GM10248 (cell line): ENCODE results near the gene MYO3A.

Experiments
- CTCF ChIA-PET: fragments of 300-600 bp; sonication (Branson Sonifier 250); formaldehyde crosslinking; extraction: SDS; loops from one replicate; lab custom pipeline; 2021; ENCODE audit warnings: antibody characterized with exemption; lab: Yijun Ruan, JAX
- POLR2A ChIA-PET: fragments of 350-650 bp; sonication (Branson Sonifier 250); formaldehyde crosslinking; extraction: SDS; loops from one replicate; lab custom pipeline; 2020; ENCODE audit warnings: antibody characterized with exemption; lab: Yijun Ruan, JAX
- DNase-seq: peaks from one replicate; pipeline ENCODE4 v3.0.0; 2012; ENCODE audit errors: extremely low spot score
- CTCF ChIP-seq: IDR thresholded peaks from 2 replicates; pipeline ENCODE4 v1.5.1; 2012; ENCODE audit warnings: mild to moderate bottlenecking, low read depth; ENCODE audit errors: extremely low read depth, missing control alignments, control extremely low read depth

Gene MYO3A

GRCh38 chr10:26199841-26200240 is 265.8 kb downstream of the MYO3A start:
- ChIA-PET CTCF (no interaction called here), POLR2A (no interaction called here)
- no peak for DNase-seq
- no peak for TF ChIP-seq CTCF

GRCh38 chr10:26205223-26205622 is 271.2 kb downstream of the MYO3A start:
- no peak for TF ChIP-seq CTCF
- ChIA-PET POLR2A (no interaction called here), CTCF (interaction anchor here (0.9 kb wide), 1 partner anchor 11 kb away, joined by 3 read pairs; no protein-coding TSS in a partner anchor)
- no peak for DNase-seq

DNA sequence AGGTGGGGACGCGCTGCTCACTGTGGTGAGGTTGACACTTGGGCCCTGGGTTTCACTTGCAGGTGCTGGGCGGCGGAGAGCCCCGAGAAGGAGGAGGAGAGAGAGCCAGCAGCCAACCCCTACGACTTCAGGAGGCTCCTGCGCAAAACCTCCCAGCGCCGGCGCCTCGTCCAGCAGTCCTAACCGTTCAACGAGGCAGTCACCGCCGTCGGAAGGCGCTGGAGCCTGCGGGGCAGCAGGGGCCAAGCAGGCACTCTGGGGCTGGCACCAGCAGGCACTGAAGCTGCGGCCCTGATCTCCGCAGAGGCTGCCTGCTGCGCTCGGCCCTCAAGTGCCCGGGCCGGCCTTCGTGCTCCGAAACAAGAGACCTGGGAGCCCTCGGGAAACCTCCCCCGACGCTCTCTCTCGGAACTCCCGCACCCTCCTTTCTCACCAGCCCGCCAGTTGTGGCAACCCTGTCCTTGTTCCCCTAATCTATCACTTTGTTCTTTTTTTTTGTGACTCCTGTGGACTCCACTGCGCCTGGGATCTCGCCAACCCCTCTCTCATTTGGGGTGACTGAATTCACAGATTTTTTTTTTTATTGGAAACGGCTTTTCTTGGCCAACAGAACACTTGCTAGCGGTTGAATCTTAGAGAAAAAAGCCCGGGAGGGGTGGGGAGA is 277.9 kb downstream of the MYO3A start:
- TF ChIP-seq CTCF: no peak
- ChIA-PET CTCF (interaction anchor here (1.5 kb wide), 1 partner anchor 12 kb away, joined by 3 read pairs; no protein-coding TSS in a partner anchor), POLR2A (no interaction called here)
- DNase-seq: no peak

- no peak for TF ChIP-seq CTCF
- DNase-seq: no peak
- POLR2A ChIA-PET: no interaction called here
- CTCF ChIA-PET: interaction anchor here (1.5 kb wide), 1 partner anchor 11 kb away, joined by 3 read pairs; no protein-coding TSS in a partner anchor
Measured at GRCh38 chr10:26212511-26212910, 278.5 kb downstream of the MYO3A start.

- no peak for TF ChIP-seq CTCF
- ChIA-PET POLR2A (no interaction called here), CTCF (interaction anchor here (1.2 to 1.5 kb wide), 3 partner anchors 10 to 338 kb away, joined by 3 read pairs; no protein-coding TSS in a partner anchor)
- no peak for DNase-seq
Measured at GRCh38 chr10:26213157-26213800, 279.2 kb downstream of the MYO3A start.

- no peak for TF ChIP-seq CTCF
- DNase-seq: no peak
- POLR2A ChIA-PET: no interaction called here
- CTCF ChIA-PET: interaction anchor here (1.2 to 1.5 kb wide), 2 partner anchors 20 to 338 kb away, joined by 3 read pairs; no protein-coding TSS in a partner anchor
Measured at GRCh38 chr10:26214004-26214403, 280.0 kb downstream of the MYO3A start.
